GM12874 (cell line): ENCODE measurements around the gene HSP90AB1.

Experiments
- TF ChIP-seq, protein P1 (sequence below): IDR thresholded peaks from 2 replicates; pipeline ENCODE4 v1.5.1; 2011; ENCODE audit warnings: low read depth, mild to moderate bottlenecking, control low read depth, low read length, moderate library complexity; ENCODE audit not compliant: insufficient read depth

HSP90AB1 gene

GRCh38 chr6:44297063-44298038 is 50.5 kb downstream of the HSP90AB1 start:
- TF ChIP-seq, protein P1, sequence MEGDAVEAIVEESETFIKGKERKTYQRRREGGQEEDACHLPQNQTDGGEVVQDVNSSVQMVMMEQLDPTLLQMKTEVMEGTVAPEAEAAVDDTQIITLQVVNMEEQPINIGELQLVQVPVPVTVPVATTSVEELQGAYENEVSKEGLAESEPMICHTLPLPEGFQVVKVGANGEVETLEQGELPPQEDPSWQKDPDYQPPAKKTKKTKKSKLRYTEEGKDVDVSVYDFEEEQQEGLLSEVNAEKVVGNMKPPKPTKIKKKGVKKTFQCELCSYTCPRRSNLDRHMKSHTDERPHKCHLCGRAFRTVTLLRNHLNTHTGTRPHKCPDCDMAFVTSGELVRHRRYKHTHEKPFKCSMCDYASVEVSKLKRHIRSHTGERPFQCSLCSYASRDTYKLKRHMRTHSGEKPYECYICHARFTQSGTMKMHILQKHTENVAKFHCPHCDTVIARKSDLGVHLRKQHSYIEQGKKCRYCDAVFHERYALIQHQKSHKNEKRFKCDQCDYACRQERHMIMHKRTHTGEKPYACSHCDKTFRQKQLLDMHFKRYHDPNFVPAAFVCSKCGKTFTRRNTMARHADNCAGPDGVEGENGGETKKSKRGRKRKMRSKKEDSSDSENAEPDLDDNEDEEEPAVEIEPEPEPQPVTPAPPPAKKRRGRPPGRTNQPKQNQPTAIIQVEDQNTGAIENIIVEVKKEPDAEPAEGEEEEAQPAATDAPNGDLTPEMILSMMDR = no peak

DNA sequence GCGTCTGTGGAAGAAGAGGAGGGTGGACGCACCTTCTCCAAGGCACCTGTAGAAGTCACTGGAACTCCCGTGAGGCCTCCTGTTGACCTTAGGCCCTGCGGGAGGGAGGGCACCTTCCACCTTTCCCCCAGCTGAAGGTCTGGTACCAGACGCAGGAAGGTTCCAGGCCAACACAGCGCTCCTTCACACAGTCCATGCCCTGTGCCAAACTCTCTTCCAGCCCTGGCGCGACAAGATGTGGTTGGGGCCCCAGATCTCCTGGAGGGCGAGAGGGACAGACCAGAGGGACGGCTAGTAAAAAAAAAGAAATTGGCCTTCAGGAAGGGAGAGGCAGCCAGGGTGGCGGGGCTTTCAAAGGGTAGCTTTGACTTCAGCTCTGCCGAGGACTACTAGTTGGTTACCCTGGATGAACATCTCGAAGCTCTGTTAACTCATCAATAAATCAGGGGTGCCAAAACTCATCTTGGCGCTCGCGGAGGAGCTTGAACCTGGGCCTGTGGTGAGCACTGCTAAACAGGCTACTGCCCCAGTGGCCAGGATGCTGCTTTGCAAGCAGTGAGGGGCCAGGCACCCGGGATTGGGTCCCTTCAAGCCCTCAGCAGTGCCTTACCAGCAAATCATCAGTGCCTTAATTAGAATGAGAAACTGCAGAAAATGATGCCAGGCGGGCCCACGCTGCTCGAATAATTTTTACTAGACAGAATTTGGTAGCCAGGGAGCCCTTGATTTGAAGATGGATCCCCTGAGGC is 51.3 kb downstream of the HSP90AB1 start:
- TF ChIP-seq, protein P1 = no peak

- TF ChIP-seq, protein P1 = no peak
These were observed 52.0 kb downstream of the HSP90AB1 start for GRCh38 chr6:44298864-44299263.

- TF ChIP-seq, protein P1 = no peak
These were observed 53.5 kb downstream of the HSP90AB1 start for GRCh38 chr6:44300292-44300823.

DNA sequence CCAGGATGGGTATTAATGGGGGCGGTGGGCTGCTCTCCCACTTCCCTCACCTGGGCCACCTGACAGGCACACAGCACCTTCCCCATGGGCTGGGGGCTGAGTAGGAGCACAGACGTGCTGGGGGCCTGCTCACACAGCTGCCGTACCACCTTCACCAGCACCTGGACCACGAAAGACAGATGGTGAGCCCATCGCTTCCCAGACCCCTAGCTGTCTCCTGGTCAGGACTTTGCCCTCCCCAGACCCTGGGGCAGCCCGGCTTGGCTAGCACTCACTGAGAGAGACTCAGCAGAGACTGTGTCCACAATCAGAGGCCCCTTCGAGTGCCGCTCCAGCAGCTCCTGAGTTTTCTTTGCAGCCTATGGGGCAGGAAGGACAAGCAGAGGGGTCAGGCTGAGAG is 54.2 kb downstream of the HSP90AB1 start:
- TF ChIP-seq, protein P1 = no peak

DNA sequence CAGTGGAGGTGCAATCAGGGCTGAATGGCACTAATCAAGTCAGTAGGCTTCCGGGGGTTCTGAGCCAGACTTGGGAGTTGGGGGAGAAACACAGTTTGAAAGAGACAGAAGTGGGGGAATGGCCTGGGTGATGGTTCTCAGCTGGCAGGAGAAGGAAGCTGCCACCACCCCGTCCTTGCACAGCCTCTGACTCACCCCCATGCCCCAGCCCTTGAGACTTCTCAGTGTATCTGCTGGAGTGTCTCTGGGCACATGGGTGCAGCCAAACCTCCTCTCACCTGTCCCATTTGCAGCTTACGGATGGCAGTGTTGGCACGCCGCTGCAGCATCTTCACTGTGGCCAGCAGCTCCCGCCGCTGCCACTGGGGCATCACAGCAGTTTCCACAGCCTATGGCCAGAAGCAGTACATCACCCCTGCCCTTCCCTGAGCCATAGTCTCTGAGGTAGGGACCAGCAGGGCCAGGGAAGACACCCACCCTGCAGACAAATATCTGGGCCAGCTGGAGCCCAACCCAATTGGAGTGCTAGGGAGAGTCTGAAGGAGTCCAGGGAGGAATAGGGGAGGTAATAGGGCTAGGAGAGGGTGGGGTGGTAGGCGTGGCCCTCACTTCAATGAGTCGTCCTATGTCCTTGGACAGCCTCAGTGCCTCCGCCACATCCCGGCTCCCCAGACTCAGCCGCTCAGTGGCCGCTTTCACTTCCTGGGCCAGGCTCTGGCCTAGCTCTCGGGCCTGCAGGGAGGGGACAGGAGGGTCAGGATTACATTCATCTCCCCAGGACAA is 55.1 kb downstream of the HSP90AB1 start:
- TF ChIP-seq, protein P1 = no peak
